Natural killer cell (primary cell): ENCODE measurements around the gene DGKH. TPM values are rescaled to one million over a fixed set of nuclear protein-coding genes. Genes with fewer than 3 reads are reported as not detected.

Experiments used
- ATAC-seq, 3 donors: fragments of 150-1000 bp in 2 of 3; fragments of 200-7000 bp in 1 of 3; cut with Tn5 transposase; 1 replicate in 1 of 3; 2 replicates in 2 of 3; pipeline ENCODE4 v1.10.0; 2021; ENCODE audit warnings: mild to moderate bottlenecking in 2 of 3, moderate library complexity in 2 of 3
- DNase-seq, 2 donors: peaks; one replicate each; pipeline versions ENCODE4 v3.0.0 to v3.0.0-alpha.2; 2013 to 2021; ENCODE audit warnings: mixed read lengths in 1 of 2
- H3K27ac ChIP-seq: one replicate; pipeline ENCODE4 v1.5.1; 2013; ENCODE audit warnings: mild to moderate bottlenecking, low read length
- H3K27me3 ChIP-seq: one replicate; pipeline ENCODE4 v1.6.1; 2013; ENCODE audit warnings: low read length; ENCODE audit not compliant: control insufficient read depth, insufficient read depth
- H3K36me3 ChIP-seq: one replicate; pipeline ENCODE4 v1.6.1; 2013; ENCODE audit warnings: low read length; ENCODE audit not compliant: control insufficient read depth, insufficient read depth
- H3K4me1 ChIP-seq: one replicate; pipeline ENCODE4 v1.6.1; 2013; ENCODE audit warnings: low read length; ENCODE audit not compliant: control insufficient read depth, insufficient read depth
- H3K4me3 ChIP-seq: one replicate; pipeline ENCODE4 v1.5.1; 2013; ENCODE audit warnings: low read length
- H3K9me3 ChIP-seq: one replicate; pipeline ENCODE4 v1.6.1; 2013; ENCODE audit warnings: low read length; ENCODE audit not compliant: control insufficient read depth, insufficient read depth
- H3K27ac Mint-ChIP-seq, 2 donors: one replicate each; pipeline ENCODE4 v1.8.0; 2022; ENCODE audit warnings: mild to moderate bottlenecking in 2 of 2, mixed read lengths in 2 of 2, moderate library complexity in 1 of 2
- H3K27me3 Mint-ChIP-seq, 2 donors: one replicate each; pipeline ENCODE4 v1.8.0; 2022; ENCODE audit warnings: low read depth in 2 of 2, mixed read lengths in 2 of 2
- H3K36me3 Mint-ChIP-seq: one replicate; pipeline ENCODE4 v1.8.0; 2022; ENCODE audit warnings: mixed read lengths
- H3K4me1 Mint-ChIP-seq, 2 donors: one replicate each; pipeline ENCODE4 v1.8.0; 2022; ENCODE audit warnings: mixed read lengths in 2 of 2
- H3K4me3 Mint-ChIP-seq: one replicate; pipeline ENCODE4 v1.8.0; 2022; ENCODE audit warnings: mild to moderate bottlenecking, moderate library complexity, mixed read lengths
- H3K9me3 Mint-ChIP-seq, 2 donors: one replicate each; pipeline ENCODE4 v1.8.0; 2022; ENCODE audit warnings: mixed read lengths in 2 of 2
- WGBS: methylation state at CpG from one replicate; pipeline ENCODE4 v1.1.7; 2013; ENCODE audit warnings: missing lambda C conversion rate; ENCODE audit not compliant: insufficient coverage; 5-methylcytosine and 5-hydroxymethylcytosine counted together
- intact Hi-C: fragments of 100-400 bp; cut with micrococcal nuclease; formaldehyde crosslinking; loops from one replicate; pipeline ENCODE4 v1.14.2; 2022
- total RNA-seq, 4 donors: library from RNA; stranded (reverse); fragments of 120-200 nt in 1 of 4; gene quantifications; one replicate each; pipeline versions ENCODE4 v1.2.3 to v1.2.4, GENCODE V29; 2013 to 2022
- TF ChIP-seq, protein P1 (sequence below): fragments of 200-600 bp; IDR thresholded peaks from one replicate; pipeline ENCODE4 v1.8.0; 2022; ENCODE audit warnings: antibody characterized with exemption

Gene DGKH
- total RNA-seq, 3 donors from 2014 or later (not counting 1 experiment from before 2014, with no cell fraction given), result 1.1 to 3.4 (median 1.2) TPM

DNA sequence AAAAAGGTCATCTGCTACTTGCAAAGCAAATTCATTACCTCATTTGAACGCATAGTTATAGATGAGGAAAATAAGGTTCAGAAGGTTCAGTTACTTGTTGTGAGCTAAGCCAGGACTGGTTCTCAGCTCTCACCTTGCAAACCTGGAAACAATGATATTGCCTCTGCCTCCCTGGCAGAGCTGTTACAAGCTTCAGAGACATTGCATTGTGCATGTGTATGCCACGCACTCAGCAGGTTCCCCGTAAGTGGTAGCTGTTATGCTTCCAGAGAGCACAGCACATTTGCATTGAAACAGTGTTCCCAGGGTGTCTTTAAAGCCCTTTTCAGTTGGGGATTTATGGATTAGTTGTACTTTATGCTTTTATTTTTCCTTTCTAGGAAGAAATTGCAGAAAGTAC lies 80.6 kb downstream of the DGKH start:
- H3K36me3 ChIP-seq, result no peaks in the 10 kb centered on the region
- no peaks in the 10 kb centered on the region for H3K27me3 ChIP-seq
- Mint-ChIP-seq H3K36me3 (no peaks in the 10 kb centered on the region), H3K27me3 (peaks cover 0 to 7% of the 10 kb centered on the region in 2 donors), H3K4me1 (no peaks in the 10 kb centered on the region), H3K9me3 (no peaks in the 10 kb centered on the region), H3K27ac (no peak overlapping the region), H3K4me3 (no peak overlapping the region)
- TF ChIP-seq, protein P1, sequence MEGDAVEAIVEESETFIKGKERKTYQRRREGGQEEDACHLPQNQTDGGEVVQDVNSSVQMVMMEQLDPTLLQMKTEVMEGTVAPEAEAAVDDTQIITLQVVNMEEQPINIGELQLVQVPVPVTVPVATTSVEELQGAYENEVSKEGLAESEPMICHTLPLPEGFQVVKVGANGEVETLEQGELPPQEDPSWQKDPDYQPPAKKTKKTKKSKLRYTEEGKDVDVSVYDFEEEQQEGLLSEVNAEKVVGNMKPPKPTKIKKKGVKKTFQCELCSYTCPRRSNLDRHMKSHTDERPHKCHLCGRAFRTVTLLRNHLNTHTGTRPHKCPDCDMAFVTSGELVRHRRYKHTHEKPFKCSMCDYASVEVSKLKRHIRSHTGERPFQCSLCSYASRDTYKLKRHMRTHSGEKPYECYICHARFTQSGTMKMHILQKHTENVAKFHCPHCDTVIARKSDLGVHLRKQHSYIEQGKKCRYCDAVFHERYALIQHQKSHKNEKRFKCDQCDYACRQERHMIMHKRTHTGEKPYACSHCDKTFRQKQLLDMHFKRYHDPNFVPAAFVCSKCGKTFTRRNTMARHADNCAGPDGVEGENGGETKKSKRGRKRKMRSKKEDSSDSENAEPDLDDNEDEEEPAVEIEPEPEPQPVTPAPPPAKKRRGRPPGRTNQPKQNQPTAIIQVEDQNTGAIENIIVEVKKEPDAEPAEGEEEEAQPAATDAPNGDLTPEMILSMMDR, result no peak
- intact Hi-C loops, result no loop called here
- WGBS, result 89% methylated on average over 3 of the region's 3 CpGs
- H3K4me1 ChIP-seq, result no peaks in the 10 kb centered on the region
- H3K4me3 ChIP-seq, result no peak overlapping the region
- ATAC-seq (no peak), DNase-seq (no peak)
- no peak overlapping the region for H3K27ac ChIP-seq
- H3K9me3 ChIP-seq, result no peaks in the 10 kb centered on the region

DNA sequence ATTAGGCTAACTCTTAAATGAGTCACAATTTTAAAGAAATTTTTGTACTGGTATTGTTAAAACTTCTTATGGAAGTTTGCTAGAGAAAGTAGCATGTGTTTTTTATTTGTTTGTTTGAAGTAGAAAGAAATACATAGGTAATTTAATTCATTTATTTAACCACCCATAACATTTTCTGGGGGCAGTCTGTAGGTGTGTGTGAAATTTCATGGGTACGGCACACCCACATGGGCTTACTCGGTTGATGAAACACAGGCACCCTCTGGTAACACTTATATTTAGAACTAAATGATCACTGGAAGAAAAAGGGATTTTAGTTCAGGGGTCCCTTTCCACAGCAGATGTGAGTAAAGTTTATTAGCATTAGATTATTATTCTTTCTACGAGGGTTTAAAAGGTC lies 88.1 kb downstream of the DGKH start:
- ATAC-seq, result no peak
- Mint-ChIP-seq H3K27me3 (no peaks in the 10 kb centered on the region), H3K9me3 (no peaks in the 10 kb centered on the region), H3K4me3 (no peak overlapping the region), H3K27ac (no peak overlapping the region), H3K36me3 (no peaks in the 10 kb centered on the region), H3K4me1 (no peaks in the 10 kb centered on the region)
- H3K27ac ChIP-seq, result no peak overlapping the region
- DNase-seq, result no peak
- no peaks in the 10 kb centered on the region for H3K36me3 ChIP-seq
- no peaks in the 10 kb centered on the region for H3K4me1 ChIP-seq
- intact Hi-C loops, result no loop called here
- no CpG with 5 or more reads among the region's 3 CpGs for WGBS
- TF ChIP-seq, protein P1, result no peak
- H3K9me3 ChIP-seq, result no peaks in the 10 kb centered on the region
- no peaks in the 10 kb centered on the region for H3K27me3 ChIP-seq
- no peak overlapping the region for H3K4me3 ChIP-seq

DNA sequence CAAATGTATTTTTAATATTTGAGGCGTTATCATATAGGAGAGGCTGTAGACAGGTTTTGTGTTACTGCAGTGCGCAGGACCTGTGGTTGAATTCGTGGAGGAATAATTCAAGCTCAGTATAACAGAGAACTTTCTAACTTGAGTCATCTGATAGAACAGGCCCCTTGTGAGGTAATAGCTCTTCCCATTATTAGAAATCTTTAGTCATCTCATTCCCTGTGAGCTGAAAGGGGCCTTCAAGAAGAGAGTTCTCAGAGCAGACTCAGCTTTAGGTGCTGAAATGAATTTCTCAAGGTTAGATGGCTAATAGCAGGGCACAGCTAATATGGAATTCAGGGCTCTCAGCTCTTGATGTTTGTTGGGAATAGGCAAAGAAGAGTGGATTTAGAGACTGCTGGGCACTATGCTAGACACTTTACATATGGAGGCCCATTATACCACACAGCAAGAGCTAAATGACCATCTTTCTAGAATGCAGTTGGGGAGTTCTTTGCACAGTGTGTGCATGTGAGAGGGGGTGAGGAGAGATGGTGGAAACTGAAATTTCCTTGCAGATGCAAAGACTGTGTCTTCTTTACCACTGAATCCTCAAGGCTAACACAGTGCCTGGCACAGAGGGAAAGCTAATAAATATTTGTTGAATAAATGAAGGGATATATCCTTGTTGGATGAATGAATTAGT lies 89.5 kb downstream of the DGKH start:
- no peaks in the 10 kb centered on the region for H3K4me1 ChIP-seq
- no peak overlapping the region for H3K4me3 Mint-ChIP-seq
- WGBS, result 87% methylated on average over 3 of the region's 3 CpGs

More for the DNA sequence above, 89.5 kb downstream of the DGKH start:
- H3K4me3 ChIP-seq, result no peak overlapping the region
- H3K27ac Mint-ChIP-seq, result no peak overlapping the region
- H3K9me3 ChIP-seq, result no peaks in the 10 kb centered on the region
- no peaks in the 10 kb centered on the region for H3K27me3 Mint-ChIP-seq
- H3K4me1 Mint-ChIP-seq, result no peaks in the 10 kb centered on the region
- ATAC-seq, result no peak
- TF ChIP-seq, protein P1, result no peak
- no peaks in the 10 kb centered on the region for H3K36me3 ChIP-seq
- H3K27me3 ChIP-seq, result no peaks in the 10 kb centered on the region
- intact Hi-C loops, result no loop called here
- no peak for DNase-seq
- no peaks in the 10 kb centered on the region for H3K9me3 Mint-ChIP-seq
- no peaks in the 10 kb centered on the region for H3K36me3 Mint-ChIP-seq
- no peak overlapping the region for H3K27ac ChIP-seq
